WI38 (cell line): ENCODE results near the gene CHST15.

ENCODE experiments used
- H3K4me3 ChIP-seq: 2 replicates; pipeline ENCODE4 v1.5.1; 2011; ENCODE audit warnings: low read depth, mild to moderate bottlenecking, control low read depth, low read length
- CTCF ChIP-seq: IDR thresholded peaks from 2 replicates; pipeline ENCODE4 v1.5.1; 2012; ENCODE audit warnings: low read depth, mild to moderate bottlenecking, control low read depth, low read length

The CHST15 gene

GRCh38 chr10:124067825-124068400, 25.5 kb downstream of the CHST15 start:
- no peak for TF ChIP-seq CTCF

GRCh38 chr10:124066781-124067714, 26.4 kb downstream of the CHST15 start:
- no peak for TF ChIP-seq CTCF
- H3K4me3 ChIP-seq: no peak overlapping the region

More at GRCh38 chr10:124067825-124068400, 25.5 kb downstream of the CHST15 start:
- H3K4me3 ChIP-seq: no peak overlapping the region

- H3K4me3 ChIP-seq: no peak overlapping the region
- no peak for TF ChIP-seq CTCF
Observed at GRCh38 chr10:124066126-124066700, 27.2 kb downstream of the CHST15 start.

- no peak overlapping the region for H3K4me3 ChIP-seq
- TF ChIP-seq CTCF: no peak
Observed at GRCh38 chr10:124065382-124066125, 27.8 kb downstream of the CHST15 start.

- TF ChIP-seq CTCF: no peak
- H3K4me3 ChIP-seq: no peak overlapping the region
Observed at GRCh38 chr10:124064676-124065075, 28.7 kb downstream of the CHST15 start.

GRCh38 chr10:124063750-124064603, 29.4 kb downstream of the CHST15 start:
- H3K4me3 ChIP-seq: no peak overlapping the region
- no peak for TF ChIP-seq CTCF
